BLaER1 treated with 17β-estradiol and CSF1 and Interleukin-3, amounts not matched to agents 10 nM and 100 nM (cell line): ENCODE data around the gene CINP.
"Not testable (repeated sequence)": the region's sequence is repeated elsewhere in the genome, so short reads cannot be mapped to it uniquely, and the experiment has no call there.

Experiments
- H3K27ac ChIP-seq, 11 experiments: shearing (Covaris generic); formaldehyde crosslinking; 2 replicates each; pipeline ENCODE4 v1.8.1; 2022
- H3K27me3 ChIP-seq, 11 experiments: shearing (Covaris generic); formaldehyde crosslinking; 2 replicates each; pipeline ENCODE4 v1.8.1; 2022
- H3K36me3 ChIP-seq, 11 experiments: shearing (Covaris generic); formaldehyde crosslinking; 2 replicates each; pipeline ENCODE4 v1.8.1; 2022
- H3K4me1 ChIP-seq, 10 experiments: shearing (Covaris generic); formaldehyde crosslinking; 2 replicates each; pipeline ENCODE4 v1.8.1; 2022
- H3K4me2 ChIP-seq, 11 experiments: shearing (Covaris generic); formaldehyde crosslinking; 2 replicates each; pipeline ENCODE4 v1.8.1; 2022
- H3K4me3 ChIP-seq, 10 experiments: shearing (Covaris generic); formaldehyde crosslinking; 2 replicates each; pipeline ENCODE4 v1.8.1; 2022
- H3K9ac ChIP-seq, 11 experiments: shearing (Covaris generic); formaldehyde crosslinking; 2 replicates each; pipeline ENCODE4 v1.8.1; 2022
- H3K9me3 ChIP-seq, 11 experiments: shearing (Covaris generic); formaldehyde crosslinking; replicated peaks in 1 of 11; 2 replicates each; pipeline ENCODE4 v1.8.1; 2022
- H4K20me1 ChIP-seq, 11 experiments: shearing (Covaris generic); formaldehyde crosslinking; 2 replicates each; pipeline ENCODE4 v1.8.1; 2022
- Cebpa-rat ChIP-seq, 11 experiments: shearing (Covaris generic); IDR thresholded peaks; 2 replicates each; pipeline ENCODE4 v1.8.1; 2022

The CINP gene

GRCh38 chr14:102333795-102334705, 28.6 kb downstream of the CINP start:
- Histone ChIP-seq H4K20me1 (peaks cover 0 to 17% (median 0%) of the 10 kb centered on the region in 11 experiments; a peak in 3 of 22 replicates), H3K27ac (no peak overlapping the region; a peak in 1 of 22 replicates), H3K4me3 (no peak overlapping the region), H3K4me2 (no peak overlapping the region), H3K9me3 (no peaks in the 10 kb centered on the region), H3K36me3 (peaks cover 65 to 96% (median 81%) of the 10 kb centered on the region in 11 experiments), H3K9ac (0 out of 22 replicates have a peak overlapping the region, but pooled peaks of 2 of the 11 experiments have one; percentile 16 to 22), H3K4me1 (peaks cover 0 to 24% (median 5%) of the 10 kb centered on the region in 10 experiments; a peak in 9 of 20 replicates), H3K27me3 (no peaks in the 10 kb centered on the region)
- no peak for TF ChIP-seq Cebpa-rat (IDR thresholded peaks at IDR 0.05)

DNA sequence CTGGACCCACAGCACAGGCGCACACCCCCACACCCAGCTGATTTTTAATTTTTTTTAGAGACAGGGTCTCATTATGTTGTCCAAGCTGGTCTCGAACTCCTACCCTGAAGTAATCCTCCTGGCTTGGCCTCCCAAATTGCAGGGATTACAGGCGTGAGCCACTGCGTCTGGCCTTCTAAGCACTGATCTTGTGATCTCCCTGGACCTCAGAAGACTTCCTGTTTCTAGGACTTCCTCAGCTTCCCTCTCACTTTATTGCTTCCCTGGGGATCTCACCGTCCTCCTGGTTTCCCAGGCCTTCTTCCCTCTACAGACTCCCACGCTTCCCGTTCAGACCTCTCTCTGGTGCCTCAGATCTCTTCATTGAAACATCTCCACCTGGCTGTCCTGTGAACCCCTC, 29.3 kb downstream of the CINP start:
- peak overlapping the region in 3 of 11 experiments; percentile 31 to 62 (median 52); a peak in 5 of 22 replicates for H3K4me2 ChIP-seq
- TF ChIP-seq Cebpa-rat (IDR thresholded peaks at IDR 0.05): no peak
- peaks cover 58 to 93% (median 74%) of the 10 kb centered on the region in 11 experiments for H3K36me3 ChIP-seq
- no peaks in the 10 kb centered on the region for H3K27me3 ChIP-seq
- H4K20me1 ChIP-seq: peaks cover 0 to 13% (median 0%) of the 10 kb centered on the region in 11 experiments; a peak in 2 of 22 replicates
- H3K4me1 ChIP-seq: peaks cover 0 to 24% (median 5%) of the 10 kb centered on the region in 10 experiments; a peak in 9 of 20 replicates
- H3K9ac ChIP-seq: peak overlapping the region in 4 of 11 experiments; percentile 15 to 22 (median 17); a peak in 2 of 22 replicates
- no peak overlapping the region; a peak in 1 of 22 replicates for H3K27ac ChIP-seq
- H3K4me3 ChIP-seq: no peak overlapping the region
- no peaks in the 10 kb centered on the region for H3K9me3 ChIP-seq

GRCh38 chr14:102330806-102331205, 31.9 kb downstream of the CINP start:
- no peaks in the 10 kb centered on the region for H3K9me3 ChIP-seq
- no peaks in the 10 kb centered on the region for H3K27me3 ChIP-seq
- H3K4me1 ChIP-seq: peaks cover 0 to 22% (median 5%) of the 10 kb centered on the region in 10 experiments; a peak in 9 of 20 replicates
- H3K4me2 ChIP-seq: no peak overlapping the region
- TF ChIP-seq Cebpa-rat (IDR thresholded peaks at IDR 0.05): no peak
- no peak overlapping the region for H3K4me3 ChIP-seq
- H3K36me3 ChIP-seq: peaks cover 45 to 88% (median 69%) of the 10 kb centered on the region in 11 experiments
- no peak overlapping the region for H3K27ac ChIP-seq
- no peak overlapping the region for H3K9ac ChIP-seq
- peaks cover 0 to 9% (median 0%) of the 10 kb centered on the region in 11 experiments; a peak in 2 of 22 replicates for H4K20me1 ChIP-seq

DNA sequence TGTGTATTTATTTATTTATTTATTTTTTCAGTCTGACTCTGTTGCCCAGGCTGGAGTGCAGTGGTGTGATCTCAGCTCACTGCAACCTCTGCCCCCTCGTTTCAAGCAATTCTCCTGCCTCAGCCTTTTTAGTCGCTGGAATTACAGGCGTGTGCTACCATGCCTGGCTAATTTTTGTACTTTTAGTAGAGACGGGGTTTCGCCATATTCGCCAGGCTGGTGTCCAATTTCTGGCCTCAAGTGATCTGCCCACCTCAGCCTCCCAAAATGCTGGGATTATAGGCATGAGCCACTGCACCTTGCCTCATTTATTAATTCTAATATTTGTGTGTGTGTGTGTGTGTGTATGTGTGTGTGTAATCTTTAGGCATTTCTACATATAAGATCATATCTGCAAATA, 33.3 kb downstream of the CINP start:
- H3K4me2 ChIP-seq, H3K4me3 ChIP-seq, H4K20me1 ChIP-seq, H3K9ac ChIP-seq, H3K9me3 ChIP-seq, H3K27ac ChIP-seq, H3K27me3 ChIP-seq: not testable (repeated sequence)
- H3K4me1 ChIP-seq: peaks cover 0 to 13% (median 5%) of the 10 kb centered on the region in 10 experiments; a peak in 9 of 20 replicates
- peaks cover 36 to 79% (median 63%) of the 10 kb centered on the region in 11 experiments for H3K36me3 ChIP-seq

DNA sequence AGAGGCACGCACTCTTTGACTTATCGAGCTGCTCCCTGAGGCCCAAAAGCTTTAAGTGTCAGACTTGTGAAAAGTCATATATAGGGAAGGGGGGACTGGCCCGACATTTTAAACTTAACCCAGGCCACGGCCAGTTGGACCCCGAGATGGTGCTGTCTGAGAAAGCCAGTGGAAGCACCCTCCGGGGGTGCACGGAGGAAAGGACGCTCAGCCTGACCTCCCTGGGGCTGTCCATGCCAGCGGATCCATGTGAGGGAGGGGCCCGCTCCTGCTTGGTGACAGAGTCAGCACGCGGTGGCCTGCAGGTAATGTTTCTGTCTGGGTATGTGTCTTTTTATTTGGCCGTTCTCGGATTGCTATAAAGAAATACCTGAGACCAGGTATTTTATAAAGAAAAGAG, 36.1 kb downstream of the CINP start:
- H4K20me1 ChIP-seq: peaks cover 0 to 8% (median 0%) of the 10 kb centered on the region in 11 experiments; a peak in 4 of 22 replicates
- TF ChIP-seq Cebpa-rat (IDR thresholded peaks at IDR 0.05): no peak
- H3K4me1 ChIP-seq: peaks cover 0 to 16% (median 12%) of the 10 kb centered on the region in 10 experiments; a peak in 15 of 20 replicates
- no peak overlapping the region for H3K4me2 ChIP-seq
- no peak overlapping the region for H3K9ac ChIP-seq
- peaks cover 23 to 64% (median 41%) of the 10 kb centered on the region in 11 experiments for H3K36me3 ChIP-seq
- no peaks in the 10 kb centered on the region for H3K9me3 ChIP-seq
- H3K27me3 ChIP-seq: no peaks in the 10 kb centered on the region
- no peak overlapping the region for H3K27ac ChIP-seq
- H3K4me3 ChIP-seq: no peak overlapping the region

DNA sequence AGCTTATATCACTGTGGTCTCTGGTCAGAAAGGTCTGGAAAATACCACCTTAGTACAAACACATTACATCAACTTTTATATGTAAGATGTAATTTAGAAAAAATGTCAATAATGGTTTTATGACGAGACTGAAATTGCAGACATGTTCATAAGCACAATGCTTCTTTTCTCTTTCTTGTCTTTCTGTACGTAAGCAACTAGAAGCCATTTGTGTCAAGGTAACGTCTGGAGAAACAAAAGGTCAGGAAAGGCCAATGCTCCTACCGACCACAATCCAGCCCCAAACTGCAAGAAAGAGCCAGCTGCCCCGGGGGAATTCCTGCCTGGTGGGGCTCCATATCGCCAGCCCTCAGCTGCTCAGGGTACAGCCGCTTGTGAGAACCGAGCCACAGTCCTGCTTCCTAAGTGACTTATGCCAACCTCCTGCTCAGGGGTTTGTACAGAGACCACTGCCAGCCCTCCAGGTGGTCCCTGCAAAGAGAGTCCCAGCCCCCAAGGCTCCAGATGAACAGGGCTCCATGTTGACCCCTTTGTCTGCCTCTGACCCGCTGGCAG, 36.8 kb downstream of the CINP start:
- H3K4me2 ChIP-seq: no peak overlapping the region
- H3K9me3 ChIP-seq: no peaks in the 10 kb centered on the region
- H3K27ac ChIP-seq: no peak overlapping the region
- H3K36me3 ChIP-seq: peaks cover 18 to 62% (median 33%) of the 10 kb centered on the region in 11 experiments
- H3K27me3 ChIP-seq: no peaks in the 10 kb centered on the region
- no peak overlapping the region for H3K4me3 ChIP-seq
- TF ChIP-seq Cebpa-rat (IDR thresholded peaks at IDR 0.05): no peak
- H3K9ac ChIP-seq: 0 out of 22 replicates have a peak overlapping the region, but pooled peaks of 1 of the 11 experiments have one; percentile 5
- H3K4me1 ChIP-seq: peaks cover 5 to 21% (median 17%) of the 10 kb centered on the region in 10 experiments
- H4K20me1 ChIP-seq: peaks cover 0 to 8% (median 0%) of the 10 kb centered on the region in 11 experiments; a peak in 4 of 22 replicates

DNA sequence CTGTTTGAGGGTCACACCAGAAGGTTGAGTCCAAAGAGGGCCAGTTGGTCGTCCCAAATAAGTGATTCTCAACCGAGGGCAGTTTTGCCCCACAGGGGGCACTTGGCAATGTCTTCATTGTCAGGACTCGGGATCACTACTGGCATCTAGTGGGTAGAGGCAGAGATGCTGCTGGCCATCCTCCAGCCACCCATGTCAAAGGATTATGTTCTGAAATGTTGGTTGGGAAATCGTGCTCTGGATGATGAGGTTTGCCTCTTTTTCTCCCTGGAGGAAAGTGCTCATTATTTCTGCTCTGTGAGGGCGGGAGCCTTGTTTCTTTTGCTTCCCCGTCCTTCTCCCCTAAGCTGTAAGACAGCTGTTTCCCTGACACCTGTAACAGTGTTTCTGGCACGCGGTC, 39.6 kb downstream of the CINP start:
- Histone ChIP-seq H3K4me2 (peak overlapping the region in 7 of 11 experiments; percentile 34 to 67 (median 54); a peak in 14 of 22 replicates), H3K9ac (peak overlapping the region in 3 of 11 experiments; percentile 27 to 39 (median 37); a peak in 5 of 22 replicates), H3K27me3 (no peaks in the 10 kb centered on the region), H3K4me1 (peaks cover 22 to 40% (median 35%) of the 10 kb centered on the region in 10 experiments), H3K9me3 (no peaks in the 10 kb centered on the region), H3K4me3 (no peak overlapping the region), H3K27ac (peak overlapping the region in 6 of 11 experiments; percentile 3 to 67 (median 35); a peak in 8 of 22 replicates), H3K36me3 (peaks cover 18 to 52% (median 27%) of the 10 kb centered on the region in 11 experiments), H4K20me1 (peaks cover 0 to 8% (median 0%) of the 10 kb centered on the region in 11 experiments; a peak in 4 of 22 replicates)
- TF ChIP-seq Cebpa-rat (IDR thresholded peaks at IDR 0.05): peak in 2 of 11 experiments; percentile 57 to 72; a peak in 3 of 22 replicates

- peaks cover 15 to 40% (median 22%) of the 10 kb centered on the region in 11 experiments for H3K36me3 ChIP-seq
- H3K4me2 ChIP-seq: peak overlapping the region in 6 of 11 experiments; percentile 82 to 94 (median 90); a peak in 7 of 22 replicates
- no peak overlapping the region for H3K4me3 ChIP-seq
- no peak overlapping the region for H3K27ac ChIP-seq
- H3K27me3 ChIP-seq: no peaks in the 10 kb centered on the region
- peak overlapping the region in 8 of 11 experiments; percentile 14 to 97 (median 94); a peak in 4 of 22 replicates for H3K9ac ChIP-seq
- peaks cover 0 to 8% (median 0%) of the 10 kb centered on the region in 11 experiments; a peak in 4 of 22 replicates for H4K20me1 ChIP-seq
- TF ChIP-seq Cebpa-rat (IDR thresholded peaks at IDR 0.05): no peak
- H3K9me3 ChIP-seq: no peaks in the 10 kb centered on the region
- H3K4me1 ChIP-seq: peaks cover 31 to 51% (median 45%) of the 10 kb centered on the region in 10 experiments
Observed at GRCh38 chr14:102321456-102322422, 41.0 kb downstream of the CINP start.
